Measurements from ENCODE around the gene SH3GLB2.
"Not testable (repeated sequence)": the region's sequence is repeated elsewhere in the genome, so short reads cannot be mapped to it uniquely, and the experiment has no call there.

SH3GLB2 gene

GRCh38 chr9:128969491-128969890 lies 58.6 kb downstream of the SH3GLB2 start:
- no peak for DNase-seq (ENCODE audit: low read depth)
- TF ChIP-seq CTCF (conservative IDR thresholded peaks at IDR 0.05; ENCODE audit: low read depth, low read length) = no peak
- H3K4me3 ChIP-seq (ENCODE audit: low read length) = no peak overlapping the region

GRCh38 chr9:128961403-128961802 lies 66.7 kb downstream of the SH3GLB2 start:
- not testable (repeated sequence) for DNase-seq (ENCODE audit: low read depth); H3K4me3 ChIP-seq (ENCODE audit: low read length)

All from retinal pigment epithelial cell (primary cell).